ENCODE results near the gene HMX2.

The HMX2 gene

DNA sequence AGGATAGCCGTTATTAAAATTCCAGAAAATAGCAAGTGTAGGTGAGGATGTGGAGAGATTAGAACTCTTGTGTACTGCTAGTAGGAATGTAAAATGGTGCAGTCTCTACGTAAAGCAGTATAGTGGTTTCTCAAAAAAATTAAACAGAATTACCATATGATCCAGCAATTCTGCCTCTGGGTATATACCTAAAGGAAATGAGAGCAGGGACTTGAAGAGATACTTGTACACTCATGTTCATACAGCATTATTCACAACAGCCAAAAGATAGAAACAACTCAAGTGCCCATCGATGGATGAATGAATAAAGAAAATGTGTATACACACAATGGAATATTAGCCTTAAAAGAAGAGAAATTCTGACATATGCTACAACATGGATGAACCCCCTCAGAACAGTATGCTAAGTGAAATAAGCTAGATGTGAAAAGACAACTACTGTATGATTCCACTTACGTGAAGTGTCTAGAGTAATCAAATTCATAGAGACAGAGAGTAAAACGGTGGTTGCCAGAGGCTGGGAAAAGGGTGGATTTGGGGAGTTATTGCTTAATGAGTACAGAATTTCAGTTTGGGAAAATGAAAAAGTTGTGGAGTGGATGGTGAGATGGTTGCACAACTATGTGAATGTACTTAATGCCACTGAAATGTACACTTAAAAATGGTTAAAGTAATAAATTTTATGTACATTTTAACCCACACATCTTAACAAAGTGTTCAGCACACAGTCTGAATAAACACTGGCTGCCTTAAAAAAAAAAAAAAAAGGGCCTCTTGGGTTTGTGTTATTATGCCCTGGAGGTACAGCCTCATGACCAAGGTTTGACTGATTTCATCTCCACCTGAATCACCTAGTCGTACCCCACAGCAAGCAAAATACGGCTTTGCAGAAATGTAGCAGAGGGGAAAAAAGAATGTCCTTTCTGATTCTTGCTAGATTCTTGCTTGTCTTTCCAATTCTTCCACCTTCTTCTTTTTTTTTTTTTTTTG, 32.5 kb downstream of the HMX2 start:
- in situ Hi-C loops (cut with MboI; ENCODE audit: low sequenced_read_pairs) = no loop called here

DNA sequence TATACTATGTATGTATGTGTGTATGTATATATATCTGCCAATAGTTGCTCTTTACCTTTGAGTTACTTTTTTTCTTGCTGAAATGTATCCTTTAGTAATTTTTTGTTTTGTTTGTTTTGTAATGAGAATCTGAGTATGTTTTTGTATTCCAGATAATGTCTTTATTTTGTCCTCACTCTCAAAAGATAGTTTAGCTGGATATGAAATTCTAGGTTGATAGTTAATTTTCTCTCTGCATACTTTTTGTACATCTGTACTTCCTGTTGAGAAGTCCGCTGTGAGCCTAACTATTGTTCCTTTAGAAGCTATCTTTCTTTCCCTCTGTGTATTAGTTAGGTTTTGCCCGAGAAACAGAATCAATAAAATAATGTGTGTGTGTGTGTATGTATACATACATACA, 35.8 kb downstream of the HMX2 start:
- in situ Hi-C loops (cut with MboI; ENCODE audit: low sequenced_read_pairs) = no loop called here

DNA sequence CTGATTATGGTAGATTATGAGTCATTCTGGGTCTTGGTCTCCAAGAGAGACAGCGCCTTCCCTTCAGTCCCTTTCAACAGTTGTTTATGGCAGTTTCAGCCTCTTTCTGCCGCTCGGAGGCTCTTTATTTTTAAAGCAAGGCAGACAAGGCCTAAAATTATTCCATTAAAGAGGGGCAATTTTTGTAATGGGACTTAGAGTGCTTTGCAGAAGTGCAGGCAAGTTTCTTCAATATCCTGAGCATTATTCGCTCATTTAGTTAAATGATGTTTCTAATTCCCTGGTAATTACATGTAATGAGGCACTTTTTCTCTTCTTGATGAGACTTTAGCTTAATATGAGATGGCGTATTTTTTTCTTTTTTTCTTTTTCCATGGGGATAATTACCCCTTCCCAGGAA, 39.8 kb downstream of the HMX2 start:
- in situ Hi-C loops (cut with MboI; ENCODE audit: low sequenced_read_pairs) = no loop called here

DNA sequence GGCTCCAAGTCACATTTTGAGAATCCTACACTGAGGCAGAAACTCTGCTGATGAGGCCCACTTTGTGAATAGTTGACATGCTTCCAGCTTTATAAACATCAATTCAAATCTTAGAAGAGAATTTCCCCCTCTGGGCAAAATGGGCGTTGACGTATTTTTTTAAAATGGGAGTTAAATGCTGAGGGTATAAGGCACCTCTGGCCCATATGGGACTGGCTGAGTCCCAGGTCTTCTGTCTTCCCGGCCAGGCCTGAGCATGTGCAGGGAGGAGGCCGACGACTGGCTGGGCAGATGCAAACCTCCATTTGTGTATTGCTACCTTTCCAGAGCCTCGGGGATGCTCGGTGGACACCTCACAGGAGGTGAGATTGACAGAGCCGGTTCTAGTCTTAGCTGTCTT, 44.0 kb downstream of the HMX2 start:
- in situ Hi-C loops (cut with MboI; ENCODE audit: low sequenced_read_pairs) = no loop called here

DNA sequence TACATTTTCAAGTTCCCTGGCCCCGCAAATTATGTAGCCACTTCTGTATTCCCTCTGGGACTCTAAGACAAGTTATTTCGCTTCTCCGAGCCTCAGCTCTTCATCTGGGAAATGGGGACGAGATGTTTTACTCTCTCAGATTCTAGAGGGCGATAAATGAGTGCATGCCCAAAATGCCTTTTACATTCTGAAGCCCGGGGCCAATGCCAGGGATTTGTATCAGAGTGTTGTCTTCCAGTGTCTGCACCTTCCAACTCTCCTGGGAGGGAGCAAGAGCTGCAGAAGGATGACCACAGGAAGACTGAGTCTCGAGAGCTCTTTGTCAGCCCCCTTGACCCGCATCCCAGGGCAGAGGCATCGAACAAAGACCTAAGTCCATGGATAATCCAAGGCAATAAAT, 46.1 kb downstream of the HMX2 start:
- in situ Hi-C loops (cut with MboI; ENCODE audit: low sequenced_read_pairs) = no loop called here
